ENCODE results near the gene CDS2.
"Not testable (repeated sequence)": the region's sequence is repeated elsewhere in the genome, so short reads cannot be mapped to it uniquely, and the experiment has no call there.

CDS2 gene

DNA sequence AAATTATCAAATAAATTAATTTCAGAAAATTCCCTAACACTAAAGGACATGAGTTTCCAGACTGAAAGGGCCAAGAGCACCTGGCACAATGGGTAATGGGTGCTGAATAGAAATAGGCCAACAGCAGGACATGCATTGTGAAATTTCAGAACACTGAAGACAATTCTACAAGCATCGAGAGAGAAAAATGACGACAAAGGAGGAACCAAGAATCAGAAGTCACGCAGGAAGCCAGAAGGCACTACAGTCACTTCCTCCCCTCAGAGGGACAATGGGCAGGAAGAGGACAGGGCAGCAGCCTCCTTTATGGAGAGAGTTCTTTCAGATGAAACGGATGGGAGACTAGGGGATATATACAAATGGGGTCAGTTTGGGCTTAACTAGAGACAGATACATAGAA is 36.6 kb upstream of the CDS2 start:
- DNase-seq (ENCODE audit: extremely low read depth, low read depth): no peak
- no peak overlapping the region for H3K4me3 ChIP-seq (replicated peaks; ENCODE audit: low read depth, low read length)
- TF ChIP-seq, protein P1, sequence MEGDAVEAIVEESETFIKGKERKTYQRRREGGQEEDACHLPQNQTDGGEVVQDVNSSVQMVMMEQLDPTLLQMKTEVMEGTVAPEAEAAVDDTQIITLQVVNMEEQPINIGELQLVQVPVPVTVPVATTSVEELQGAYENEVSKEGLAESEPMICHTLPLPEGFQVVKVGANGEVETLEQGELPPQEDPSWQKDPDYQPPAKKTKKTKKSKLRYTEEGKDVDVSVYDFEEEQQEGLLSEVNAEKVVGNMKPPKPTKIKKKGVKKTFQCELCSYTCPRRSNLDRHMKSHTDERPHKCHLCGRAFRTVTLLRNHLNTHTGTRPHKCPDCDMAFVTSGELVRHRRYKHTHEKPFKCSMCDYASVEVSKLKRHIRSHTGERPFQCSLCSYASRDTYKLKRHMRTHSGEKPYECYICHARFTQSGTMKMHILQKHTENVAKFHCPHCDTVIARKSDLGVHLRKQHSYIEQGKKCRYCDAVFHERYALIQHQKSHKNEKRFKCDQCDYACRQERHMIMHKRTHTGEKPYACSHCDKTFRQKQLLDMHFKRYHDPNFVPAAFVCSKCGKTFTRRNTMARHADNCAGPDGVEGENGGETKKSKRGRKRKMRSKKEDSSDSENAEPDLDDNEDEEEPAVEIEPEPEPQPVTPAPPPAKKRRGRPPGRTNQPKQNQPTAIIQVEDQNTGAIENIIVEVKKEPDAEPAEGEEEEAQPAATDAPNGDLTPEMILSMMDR (IDR thresholded peaks at IDR 0.05; ENCODE audit: low read depth, low read length, missing control alignments): no peak

DNA sequence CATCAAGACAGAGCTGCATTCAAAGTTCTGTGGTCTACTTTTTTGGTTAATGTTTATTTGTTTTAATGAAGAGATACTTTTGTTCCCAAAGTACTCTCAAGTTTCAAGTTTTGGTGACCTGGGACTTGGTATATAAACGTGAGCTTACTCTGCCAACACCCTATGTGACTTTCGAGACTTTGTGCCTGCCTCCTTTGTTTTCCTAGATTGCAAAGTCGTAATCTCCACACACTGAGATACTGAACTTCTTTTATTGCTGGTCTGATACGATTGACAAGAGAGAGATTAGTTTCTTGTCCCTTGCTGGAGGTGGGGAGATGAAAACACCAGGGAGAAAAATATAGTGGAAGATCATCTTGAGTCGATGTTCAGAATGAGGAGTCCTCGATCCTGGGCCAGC is 34.9 kb upstream of the CDS2 start:
- H3K4me3 ChIP-seq (replicated peaks; ENCODE audit: low read depth, low read length): no peak overlapping the region
- TF ChIP-seq, protein P1 (IDR thresholded peaks at IDR 0.05; ENCODE audit: low read depth, low read length, missing control alignments): no peak
- DNase-seq (ENCODE audit: extremely low read depth, low read depth): no peak

DNA sequence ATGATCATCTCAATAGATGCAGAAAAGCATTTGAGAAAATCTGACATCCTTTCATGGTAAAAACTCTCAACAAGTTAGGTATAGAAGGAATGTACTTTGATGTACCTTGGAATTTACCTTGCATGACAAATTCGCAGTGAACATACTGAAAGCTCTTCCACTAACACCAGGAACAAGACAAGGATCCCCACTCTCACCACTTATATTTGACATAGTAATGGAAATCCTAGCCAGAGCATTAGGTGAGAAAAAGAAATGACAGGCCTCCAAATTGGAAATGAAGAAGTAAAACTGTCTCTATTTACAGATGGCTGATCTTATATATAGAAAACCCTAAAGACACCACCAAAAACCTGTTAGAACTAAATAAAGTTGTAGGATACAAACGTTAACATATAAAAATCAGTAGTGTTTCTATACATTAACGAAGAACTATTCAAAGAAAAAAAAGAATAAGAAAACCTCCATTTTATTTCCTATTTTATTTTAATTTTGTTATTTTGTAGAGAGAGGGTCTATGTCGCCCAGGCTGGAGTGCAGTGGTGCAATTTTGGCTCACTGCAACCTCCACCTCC is 34.0 kb upstream of the CDS2 start:
- TF ChIP-seq, protein P1 (IDR thresholded peaks at IDR 0.05; ENCODE audit: low read depth, low read length, missing control alignments): no peak
- H3K4me3 ChIP-seq (replicated peaks; ENCODE audit: low read depth, low read length): no peak overlapping the region

DNA sequence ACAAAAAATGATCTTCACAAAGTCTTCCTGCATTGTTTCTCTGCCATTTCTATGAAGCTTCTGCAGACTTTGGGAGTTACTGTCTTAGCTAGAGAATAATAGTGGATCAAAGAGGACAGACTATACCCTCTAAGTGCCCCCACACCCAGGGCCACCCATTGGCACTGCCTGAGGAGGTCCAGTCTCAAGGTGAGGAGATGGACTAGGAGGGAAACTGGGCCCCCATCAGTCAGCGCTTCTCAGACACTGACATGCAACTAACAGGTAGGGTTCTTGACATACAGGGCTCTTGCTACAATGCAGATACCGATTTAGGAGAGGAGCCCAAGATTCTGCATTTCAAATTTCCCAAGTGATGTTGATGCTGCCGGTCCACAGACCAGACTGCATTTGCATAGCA is 31.4 kb upstream of the CDS2 start:
- H3K4me3 ChIP-seq (replicated peaks; ENCODE audit: low read depth, low read length): no peak overlapping the region
- TF ChIP-seq, protein P1 (IDR thresholded peaks at IDR 0.05; ENCODE audit: low read depth, low read length, missing control alignments): no peak
- DNase-seq (ENCODE audit: extremely low read depth, low read depth): no peak

More for the DNA sequence above, 34.0 kb upstream of the CDS2 start:
- no peak for DNase-seq (ENCODE audit: extremely low read depth, low read depth)

DNA sequence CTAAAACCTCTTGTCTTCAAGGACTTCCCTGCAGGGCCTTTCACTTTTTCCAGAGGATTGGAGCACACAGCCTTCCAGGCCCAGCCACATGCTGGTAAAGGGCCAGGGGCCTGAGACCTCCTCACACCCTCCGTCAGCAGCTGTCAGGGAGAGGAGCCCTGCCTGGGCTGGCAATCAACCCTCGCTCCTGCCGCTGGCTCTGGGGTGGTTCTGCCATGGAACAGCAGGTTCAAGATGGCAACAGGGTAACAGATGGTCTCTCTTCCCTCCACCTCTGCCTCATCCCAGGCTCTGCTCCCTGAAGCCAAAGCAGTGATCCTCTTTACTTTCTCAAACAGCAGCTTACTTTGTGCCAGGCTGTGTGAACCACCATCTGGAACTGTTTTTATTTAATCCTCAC is 30.9 kb upstream of the CDS2 start:
- TF ChIP-seq, protein P1 (IDR thresholded peaks at IDR 0.05; ENCODE audit: low read depth, low read length, missing control alignments): no peak
- no peak overlapping the region for H3K4me3 ChIP-seq (replicated peaks; ENCODE audit: low read depth, low read length)
- DNase-seq (ENCODE audit: extremely low read depth, low read depth): no peak

DNA sequence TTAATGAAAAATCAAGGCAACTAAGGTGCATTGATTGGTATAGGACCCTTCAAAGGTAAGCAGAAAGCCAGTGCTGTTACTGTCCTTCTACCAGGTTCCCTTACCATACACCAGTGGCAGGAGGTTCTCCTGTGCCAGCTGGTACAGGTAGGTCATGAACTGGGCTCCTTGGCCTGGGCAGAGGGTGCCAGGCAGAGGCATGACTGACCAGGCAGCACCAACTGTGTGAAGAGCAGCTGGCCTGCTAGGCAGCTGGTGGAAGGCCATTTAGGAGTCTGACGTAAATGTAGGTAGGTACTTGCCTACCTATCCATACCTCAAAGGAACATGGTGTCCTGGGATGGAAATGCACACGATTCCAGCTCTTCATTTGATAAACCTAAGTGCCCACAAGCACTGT is 30.3 kb upstream of the CDS2 start:
- no peak overlapping the region for H3K4me3 ChIP-seq (replicated peaks; ENCODE audit: low read depth, low read length)
- no peak for DNase-seq (ENCODE audit: extremely low read depth, low read depth)
- TF ChIP-seq, protein P1 (IDR thresholded peaks at IDR 0.05; ENCODE audit: low read depth, low read length, missing control alignments): no peak

DNA sequence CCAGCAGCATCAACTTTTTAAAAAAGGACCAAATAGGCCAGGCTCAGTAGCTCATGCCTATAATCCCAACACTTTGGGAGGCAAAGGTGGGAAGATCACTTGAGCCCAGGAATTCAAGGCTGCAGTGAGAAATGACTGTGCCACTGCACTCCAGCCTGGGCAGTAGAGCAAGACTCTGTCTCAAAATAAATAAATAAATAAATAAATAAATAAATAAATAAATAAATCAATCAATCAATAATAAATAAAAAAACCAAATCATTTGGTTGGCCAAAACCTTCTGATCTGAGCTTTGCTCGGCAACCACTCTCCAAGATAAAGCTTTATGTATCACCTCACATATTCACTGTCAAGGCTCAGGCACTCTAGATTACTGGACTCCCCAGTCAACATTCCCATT is 27.8 kb upstream of the CDS2 start:
- not testable (repeated sequence) for H3K4me3 ChIP-seq (replicated peaks; ENCODE audit: low read depth, low read length); DNase-seq (ENCODE audit: extremely low read depth, low read depth)

DNA sequence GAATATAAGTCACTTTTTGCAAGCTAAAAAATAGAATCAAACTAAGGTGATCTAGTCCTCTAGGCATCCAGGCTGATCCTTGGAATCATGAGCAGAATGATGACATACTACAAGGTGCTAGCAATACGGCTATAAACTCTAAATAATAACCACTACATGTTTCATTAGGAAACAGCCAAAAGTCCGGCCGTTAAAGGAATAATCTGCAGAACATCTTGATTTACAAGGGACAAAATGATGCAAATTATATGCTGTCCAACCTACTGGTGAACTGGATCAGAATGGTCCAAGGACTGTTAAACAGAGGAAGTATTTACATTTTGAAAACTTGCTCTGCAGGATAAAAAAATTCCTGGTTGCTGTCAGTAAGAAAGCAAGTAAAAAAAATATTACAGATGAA is 26.9 kb upstream of the CDS2 start:
- H3K4me3 ChIP-seq (replicated peaks; ENCODE audit: low read depth, low read length); DNase-seq (ENCODE audit: extremely low read depth, low read depth): not testable (repeated sequence)
